Progenitor cell of endocrine pancreas (in vitro differentiated cells): ENCODE measurements around the gene STX8. TPM values are rescaled to one million over a fixed set of nuclear protein-coding genes. Genes with fewer than 3 reads are reported as not detected.

Experiments used
- DNase-seq: peaks from one replicate; pipeline ENCODE4 v3.0.0; 2021; ENCODE audit warnings: low spot score; ENCODE audit not compliant: unreplicated experiment
- H3K27ac Mint-ChIP-seq: 2 replicates; pipeline ENCODE4 v1.8.0; 2021; ENCODE audit warnings: mild to moderate bottlenecking, moderate library complexity, mixed read lengths
- H3K27me3 Mint-ChIP-seq: 2 replicates; pipeline ENCODE4 v1.8.0; 2021; ENCODE audit warnings: mixed read lengths
- H3K36me3 Mint-ChIP-seq: 2 replicates; pipeline ENCODE4 v1.8.0; 2022; ENCODE audit warnings: mixed read lengths; ENCODE audit not compliant: insufficient read depth
- H3K4me1 Mint-ChIP-seq: 2 replicates; pipeline ENCODE4 v1.8.0; 2021; ENCODE audit warnings: low read depth, mixed read lengths
- H3K4me3 Mint-ChIP-seq: 2 replicates; pipeline ENCODE4 v1.8.0; 2021; ENCODE audit warnings: low read depth, mild to moderate bottlenecking, moderate library complexity, mixed read lengths
- H3K9me3 Mint-ChIP-seq: 2 replicates; pipeline ENCODE4 v1.8.0; 2021; ENCODE audit warnings: low read depth, mixed read lengths
- total RNA-seq: library from RNA; stranded (reverse); gene quantifications from 2 replicates; pipeline ENCODE4 v1.2.1, GENCODE V29; 2021
- TF ChIP-seq, protein P1 (sequence below): fragments of 200-600 bp; sonication (generic); IDR thresholded peaks from one replicate; pipeline ENCODE4 v1.5.0; 2021; ENCODE audit warnings: antibody characterized with exemption, mild to moderate bottlenecking; ENCODE audit not compliant: unreplicated experiment

The STX8 gene
- total RNA-seq, 1 donor from 2014 or later, result 63.4 TPM

DNA sequence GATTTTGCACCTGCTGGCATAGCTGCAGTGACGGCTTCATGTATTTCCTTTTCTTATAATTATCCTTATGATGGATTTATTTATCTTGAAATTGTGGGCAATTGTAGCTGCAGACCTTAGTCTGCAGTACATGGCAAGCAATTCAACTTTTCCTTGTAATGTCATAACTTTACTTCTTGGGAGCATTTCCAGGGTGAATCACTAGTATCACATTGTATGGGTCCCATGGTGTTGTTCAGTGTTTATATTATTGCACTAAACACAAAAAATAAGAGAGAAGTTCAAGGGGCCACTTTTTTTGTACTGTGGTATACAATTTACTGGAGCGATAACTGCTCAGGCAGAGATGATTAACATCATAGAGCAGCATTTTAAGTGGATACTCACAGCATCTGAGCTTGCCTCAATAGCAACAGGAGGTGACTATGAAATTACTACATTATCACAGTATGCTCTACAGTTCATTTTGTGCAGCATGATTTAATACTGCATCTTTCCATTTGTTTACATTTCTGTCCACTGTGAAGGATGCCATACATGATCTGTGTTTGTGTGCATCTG, 169.5 kb downstream of the STX8 start:
- H3K4me1 Mint-ChIP-seq, result peaks cover 22% of the 10 kb centered on the region
- H3K27me3 Mint-ChIP-seq, result no peaks in the 10 kb centered on the region
- peaks cover 3% of the 10 kb centered on the region for H3K9me3 Mint-ChIP-seq
- TF ChIP-seq, protein P1, sequence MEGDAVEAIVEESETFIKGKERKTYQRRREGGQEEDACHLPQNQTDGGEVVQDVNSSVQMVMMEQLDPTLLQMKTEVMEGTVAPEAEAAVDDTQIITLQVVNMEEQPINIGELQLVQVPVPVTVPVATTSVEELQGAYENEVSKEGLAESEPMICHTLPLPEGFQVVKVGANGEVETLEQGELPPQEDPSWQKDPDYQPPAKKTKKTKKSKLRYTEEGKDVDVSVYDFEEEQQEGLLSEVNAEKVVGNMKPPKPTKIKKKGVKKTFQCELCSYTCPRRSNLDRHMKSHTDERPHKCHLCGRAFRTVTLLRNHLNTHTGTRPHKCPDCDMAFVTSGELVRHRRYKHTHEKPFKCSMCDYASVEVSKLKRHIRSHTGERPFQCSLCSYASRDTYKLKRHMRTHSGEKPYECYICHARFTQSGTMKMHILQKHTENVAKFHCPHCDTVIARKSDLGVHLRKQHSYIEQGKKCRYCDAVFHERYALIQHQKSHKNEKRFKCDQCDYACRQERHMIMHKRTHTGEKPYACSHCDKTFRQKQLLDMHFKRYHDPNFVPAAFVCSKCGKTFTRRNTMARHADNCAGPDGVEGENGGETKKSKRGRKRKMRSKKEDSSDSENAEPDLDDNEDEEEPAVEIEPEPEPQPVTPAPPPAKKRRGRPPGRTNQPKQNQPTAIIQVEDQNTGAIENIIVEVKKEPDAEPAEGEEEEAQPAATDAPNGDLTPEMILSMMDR, result no peak
- H3K27ac Mint-ChIP-seq, result no peak overlapping the region
- peaks cover 1% of the 10 kb centered on the region for H3K36me3 Mint-ChIP-seq
- DNase-seq, result no peak
- H3K4me3 Mint-ChIP-seq, result no peak overlapping the region

DNA sequence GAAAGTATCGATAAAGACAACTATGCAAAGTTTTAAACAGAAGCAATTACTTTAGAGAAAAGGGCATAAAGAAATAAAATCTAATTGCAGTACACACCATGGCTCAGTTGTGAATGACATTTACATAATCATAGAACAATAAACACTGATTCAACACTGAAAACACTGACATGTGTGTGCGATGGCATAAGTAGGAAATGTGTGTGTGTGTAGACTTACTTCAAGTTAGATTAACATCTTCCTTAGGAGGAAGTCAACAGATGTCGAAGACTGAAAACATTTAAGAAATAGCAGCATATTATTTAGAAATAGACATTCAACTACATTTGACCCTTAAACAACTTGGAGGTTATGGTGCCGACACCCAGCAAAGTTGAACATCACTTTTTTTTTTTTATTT, 172.4 kb downstream of the STX8 start:
- H3K27me3 Mint-ChIP-seq, result no peaks in the 10 kb centered on the region
- no peak for DNase-seq
- H3K36me3 Mint-ChIP-seq, result peaks cover 1% of the 10 kb centered on the region
- peaks cover 3% of the 10 kb centered on the region for H3K9me3 Mint-ChIP-seq
- no peak overlapping the region for H3K4me3 Mint-ChIP-seq
- TF ChIP-seq, protein P1, result no peak
- H3K27ac Mint-ChIP-seq, result no peak overlapping the region
- H3K4me1 Mint-ChIP-seq, result peaks cover 5% of the 10 kb centered on the region

DNA sequence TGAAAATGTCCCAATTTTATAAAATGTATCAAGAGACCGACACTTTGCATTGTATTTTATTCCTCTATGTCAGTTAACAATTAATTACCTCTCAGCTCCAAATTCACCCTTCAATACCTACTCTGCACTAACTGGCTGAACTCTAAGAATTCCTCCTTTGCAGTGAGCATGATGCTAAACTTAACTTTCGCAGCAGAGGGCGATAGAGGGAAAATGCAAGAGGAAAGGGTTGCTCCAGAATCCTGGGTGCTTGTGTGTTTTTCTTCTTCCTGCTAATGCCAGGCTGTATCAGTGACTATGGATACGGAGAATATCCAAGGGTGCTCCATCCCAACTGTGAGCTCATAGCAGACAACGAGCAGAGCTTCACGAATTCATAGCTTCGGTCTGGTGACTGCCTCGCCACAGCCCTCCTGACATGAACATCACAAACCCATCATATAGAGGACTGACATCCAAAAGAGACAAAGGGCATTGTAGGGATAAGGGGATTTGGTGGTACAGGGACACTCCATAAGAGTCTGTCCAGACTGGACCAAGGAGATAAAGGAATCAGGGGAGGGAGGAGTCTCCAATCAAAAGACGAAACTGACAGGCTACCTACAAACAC, 172.9 kb downstream of the STX8 start:
- Mint-ChIP-seq H3K4me3 (no peak overlapping the region), H3K27me3 (no peaks in the 10 kb centered on the region), H3K9me3 (peaks cover 3% of the 10 kb centered on the region), H3K4me1 (peaks cover 5% of the 10 kb centered on the region), H3K36me3 (peaks cover 1% of the 10 kb centered on the region), H3K27ac (no peak overlapping the region)
- TF ChIP-seq, protein P1, result peak; percentile 46
- no peak for DNase-seq

DNA sequence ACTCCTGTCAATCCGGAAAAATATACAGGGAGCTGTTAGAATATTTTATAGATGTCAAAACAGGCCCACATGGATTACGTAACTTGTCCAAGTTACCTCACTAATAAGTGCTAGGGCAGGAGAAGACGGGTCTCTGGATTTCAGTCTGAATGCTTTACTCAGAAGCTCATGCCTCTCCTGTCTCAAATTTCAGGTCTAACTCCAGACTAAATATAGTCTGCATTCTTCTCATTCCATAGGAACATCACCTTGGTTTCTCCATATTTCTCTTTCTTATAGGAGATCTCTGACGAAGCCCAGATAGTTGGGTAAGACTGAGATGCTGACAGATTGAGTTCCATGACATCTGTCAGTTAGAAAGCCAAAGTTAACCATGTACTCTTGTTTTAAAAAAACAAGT, 174.2 kb downstream of the STX8 start:
- TF ChIP-seq, protein P1, result no peak
- H3K27ac Mint-ChIP-seq, result no peak overlapping the region

DNA sequence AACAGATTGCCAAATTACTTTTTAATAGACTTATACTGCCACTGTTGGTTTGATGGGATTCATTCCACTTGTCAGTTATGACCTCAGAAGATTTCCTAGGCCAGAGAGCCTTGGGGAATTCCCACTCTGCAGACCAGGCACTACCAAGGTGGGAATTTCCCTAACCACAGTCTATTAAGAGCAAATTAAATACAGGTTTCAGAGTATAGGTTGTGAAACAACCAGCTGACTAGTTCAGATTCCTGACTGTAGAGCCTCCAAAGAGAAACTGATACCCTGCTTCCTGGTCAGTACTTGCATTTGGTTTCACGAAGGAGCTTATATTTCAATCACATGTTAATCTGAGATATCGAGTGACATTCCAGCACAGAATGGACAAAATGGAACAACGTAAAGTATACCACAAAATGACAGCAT, 186.5 kb downstream of the STX8 start:
- no peak overlapping the region for H3K27ac Mint-ChIP-seq
- peaks cover 5% of the 10 kb centered on the region for H3K4me1 Mint-ChIP-seq
- DNase-seq, result no peak
- H3K27me3 Mint-ChIP-seq, result no peaks in the 10 kb centered on the region
- peaks cover 17% of the 10 kb centered on the region for H3K9me3 Mint-ChIP-seq
- peaks cover 12% of the 10 kb centered on the region for H3K36me3 Mint-ChIP-seq
- TF ChIP-seq, protein P1, result no peak
- H3K4me3 Mint-ChIP-seq, result no peak overlapping the region

More for the DNA sequence above, 174.2 kb downstream of the STX8 start:
- H3K27me3 Mint-ChIP-seq, result no peaks in the 10 kb centered on the region
- H3K4me1 Mint-ChIP-seq, result peaks cover 2% of the 10 kb centered on the region
- peaks cover 3% of the 10 kb centered on the region for H3K9me3 Mint-ChIP-seq
- H3K4me3 Mint-ChIP-seq, result no peak overlapping the region
- H3K36me3 Mint-ChIP-seq, result peaks cover 1% of the 10 kb centered on the region
- DNase-seq, result no peak
